IMR-90 (cell line): ENCODE results near the gene DCUN1D2. TPM values are rescaled to one million over a fixed set of nuclear protein-coding genes. Genes with fewer than 3 reads are reported as not detected.

Experiments used
- ATAC-seq: fragments of 200-7000 bp; cut with Tn5 transposase; 2 replicates; pipeline ENCODE4 v1.9.1; 2020; ENCODE audit warnings: low read depth, mild to moderate bottlenecking, moderate library complexity
- BruUV-seq: library from RNA; stranded (reverse); fragments of 400-500 nt; replicated peaks from 2 replicates; lab custom pipeline; 2021; lab: Mats Ljungman, UMichigan
- CTCF ChIA-PET: fragments of 300-600 bp; formaldehyde crosslinking; extraction: SDS; loops from one replicate; lab custom pipeline; 2021; ENCODE audit warnings: antibody characterized with exemption; lab: Yijun Ruan, JAX
- POLR2A ChIA-PET: fragments of 300-600 bp; sonication (Branson Sonifier 250); formaldehyde crosslinking; loops from one replicate; lab custom pipeline; 2022; ENCODE audit warnings: antibody characterized with exemption; ENCODE audit not compliant: unreplicated experiment; lab: Charles Lee
- DNase-seq: peaks from one replicate; pipeline ENCODE4 v3.0.0; 2013
- H2AFZ ChIP-seq: replicated peaks from 2 replicates; pipeline ENCODE3; 2013; ENCODE audit warnings: low read length, mild to moderate bottlenecking; ENCODE audit not compliant: poor library complexity
- H2AK5ac ChIP-seq: 2 replicates; pipeline ENCODE4 v1.6.1; 2013; ENCODE audit warnings: low read depth, low read length, inconsistent platforms
- H2AK9ac ChIP-seq: replicated peaks from 2 replicates; pipeline ENCODE3; 2013; ENCODE audit warnings: mild to moderate bottlenecking, low read depth, low read length, moderate library complexity; ENCODE audit not compliant: poor library complexity
- H2BK120ac ChIP-seq: 2 replicates; pipeline ENCODE4 v1.6.1; 2013; ENCODE audit warnings: low read depth, low read length, inconsistent platforms
- H2BK15ac ChIP-seq: 3 replicates; pipeline ENCODE4 v1.6.1; 2013; ENCODE audit warnings: low read depth, low read length, inconsistent platforms
- H2BK20ac ChIP-seq: 2 replicates; pipeline ENCODE4 v1.6.1; 2013; ENCODE audit warnings: low read depth, mild to moderate bottlenecking, inconsistent platforms, low read length, moderate library complexity
- H2BK5ac ChIP-seq: 2 replicates; pipeline ENCODE4 v1.6.1; 2013; ENCODE audit warnings: mild to moderate bottlenecking, low read depth, low read length, inconsistent platforms; ENCODE audit not compliant: poor library complexity, severe bottlenecking
- H3K14ac ChIP-seq: replicated peaks from 2 replicates; pipeline ENCODE4 v1.6.1; 2013; ENCODE audit warnings: low read depth, low read length, inconsistent platforms
- H3K18ac ChIP-seq: 2 replicates; pipeline ENCODE4 v1.6.1; 2013; ENCODE audit warnings: low read depth, low read length, control low read depth
- H3K23ac ChIP-seq: 2 replicates; pipeline ENCODE4 v1.6.1; 2013; ENCODE audit warnings: low read depth, low read length, inconsistent platforms
- H3K27ac ChIP-seq: 2 replicates; pipeline ENCODE4 v1.5.1; 2013; ENCODE audit warnings: mild to moderate bottlenecking, control low read depth, low read length; ENCODE audit not compliant: insufficient read depth
- H3K27me3 ChIP-seq: 2 replicates; pipeline ENCODE4 v1.6.1; 2013; ENCODE audit warnings: low read length; ENCODE audit not compliant: control insufficient read depth, insufficient read depth
- H3K36me3 ChIP-seq: 2 replicates; pipeline ENCODE4 v1.6.1; 2013; ENCODE audit warnings: low read length, mixed read lengths; ENCODE audit not compliant: control insufficient read depth, insufficient read depth
- H3K4ac ChIP-seq: 2 replicates; pipeline ENCODE4 v1.6.1; 2013; ENCODE audit warnings: low read depth, low read length, inconsistent platforms
- H3K4me1 ChIP-seq: 2 replicates; pipeline ENCODE4 v1.6.1; 2013; ENCODE audit warnings: low read length, mixed read lengths; ENCODE audit not compliant: control insufficient read depth, insufficient read depth
- H3K4me2 ChIP-seq: 2 replicates; pipeline ENCODE4 v1.6.1; 2013; ENCODE audit warnings: low read depth, mild to moderate bottlenecking, control low read depth, low read length, moderate library complexity
- H3K4me3 ChIP-seq: 2 replicates; pipeline ENCODE4 v1.5.1; 2013; ENCODE audit warnings: low read depth, mild to moderate bottlenecking, control low read depth, low read length, moderate library complexity; ENCODE audit not compliant: insufficient read depth
- H3K56ac ChIP-seq: 2 replicates; pipeline ENCODE4 v1.6.1; 2013; ENCODE audit warnings: low read length, inconsistent platforms; ENCODE audit not compliant: insufficient read depth; ENCODE audit errors: extremely low read depth
- H3K79me1 ChIP-seq, 2 experiments: 2 replicates each; pipeline ENCODE4 v1.6.1; 2013; ENCODE audit warnings: low read length in 2 of 2, inconsistent platforms in 1 of 2, low read depth in 1 of 2
- H3K9ac ChIP-seq: 2 replicates; pipeline ENCODE4 v1.6.1; 2013; ENCODE audit warnings: low read depth, low read length, control low read depth
- H3K9me1 ChIP-seq: 2 replicates; pipeline ENCODE4 v1.6.1; 2013; ENCODE audit warnings: low read length, inconsistent platforms; ENCODE audit not compliant: insufficient read depth
- H3K9me3 ChIP-seq: 2 replicates; pipeline ENCODE4 v1.6.1; 2013; ENCODE audit warnings: low read length; ENCODE audit not compliant: control insufficient read depth, insufficient read depth
- H4K20me1 ChIP-seq: 2 replicates; pipeline ENCODE4 v1.6.1; 2013; ENCODE audit warnings: low read length, inconsistent platforms; ENCODE audit not compliant: insufficient read depth
- H4K5ac ChIP-seq: 2 replicates; pipeline ENCODE4 v1.6.1; 2013; ENCODE audit warnings: mild to moderate bottlenecking, low read depth, low read length, control low read depth
- H4K8ac ChIP-seq, 2 experiments: 2 replicates each; pipeline ENCODE4 v1.6.1; 2013; ENCODE audit warnings: low read depth in 2 of 2, low read length in 2 of 2, control low read depth in 1 of 2, inconsistent platforms in 1 of 2
- H4K91ac ChIP-seq: 2 replicates; pipeline ENCODE4 v1.6.1; 2013; ENCODE audit warnings: low read depth, low read length, inconsistent platforms; ENCODE audit not compliant: insufficient read depth
- BHLHE40 ChIP-seq: fragments of 150-350 bp; IDR thresholded peaks from 2 replicates; pipeline ENCODE4 v1.6.1; 2016; ENCODE audit warnings: mild to moderate bottlenecking, low read depth, low read length
- CEBPB ChIP-seq: IDR thresholded peaks from 2 replicates; pipeline ENCODE4 v1.6.1; 2012; ENCODE audit warnings: low read depth, low read length, improper control_type of control experiment
- CHD1 ChIP-seq: IDR thresholded peaks from 2 replicates; pipeline ENCODE4 v1.6.1; 2012; ENCODE audit warnings: low read depth, low read length, improper control_type of control experiment
- FOS ChIP-seq: fragments of 150-350 bp; IDR thresholded peaks from 2 replicates; pipeline ENCODE4 v1.6.1; 2016; ENCODE audit warnings: low read depth, low read length
- MAFK ChIP-seq: IDR thresholded peaks from 2 replicates; pipeline ENCODE4 v1.6.1; 2012; ENCODE audit warnings: low read depth, low read length, improper control_type of control experiment
- NFE2L2 ChIP-seq: fragments of 150-350 bp; IDR thresholded peaks from 2 replicates; pipeline ENCODE4 v1.6.1; 2016; ENCODE audit warnings: low read depth, mild to moderate bottlenecking, low read length
- POLR2A ChIP-seq: IDR thresholded peaks from 2 replicates; pipeline ENCODE4 v1.6.1; 2012; ENCODE audit warnings: mild to moderate bottlenecking, low read depth, low read length
- RAD21 ChIP-seq: IDR thresholded peaks from 2 replicates; pipeline ENCODE4 v1.6.1; 2012; ENCODE audit warnings: low read length, improper control_type of control experiment
- RCOR1 ChIP-seq: IDR thresholded peaks from 2 replicates; pipeline ENCODE4 v1.6.1; 2012; ENCODE audit warnings: mild to moderate bottlenecking, low read length, improper control_type of control experiment; ENCODE audit not compliant: insufficient replicate concordance
- WGBS, 2 experiments: methylation state at CpG; one replicate each; pipeline versions ENCODE4 v1.1.5 to v1.1.7; 2013; ENCODE audit warnings: missing lambda C conversion rate in 2 of 2; ENCODE audit not compliant: insufficient read length in 1 of 2; ENCODE audit errors: extremely low coverage in 2 of 2; 5-methylcytosine and 5-hydroxymethylcytosine counted together
- dilution Hi-C: fragments of 300-500 bp; cut with HindIII; formaldehyde crosslinking; loops from one replicate; pipeline ENCODE4 v1.14.3; 2018; ENCODE audit warnings: low sequenced_read_pairs; ENCODE audit not compliant: unreplicated experiment
- in situ Hi-C: fragments of 300-500 bp; cut with MboI; formaldehyde crosslinking; loops from 3 replicates; pipeline ENCODE4 v1.14.3; 2019; ENCODE audit warnings: low sequenced_read_pairs, inconsistent platforms, mixed read lengths
- intact Hi-C: fragments of 100-400 bp; cut with micrococcal nuclease; formaldehyde crosslinking; loops from 2 replicates; pipeline ENCODE4 v1.10.0; 2022
- polyA plus RNA-seq, 3 experiments: library from polyadenylated mRNA; depleted of rRNA; stranded (reverse); fragments of >200 nt; gene quantifications; 2 replicates each; pipeline ENCODE4 v1.2.3, GENCODE V29; 2012; ENCODE audit warnings: low replicate concordance in 1 of 3
- total RNA-seq: library from RNA; depleted of rRNA; stranded (reverse); fragments of >200 nt; gene quantifications from 2 replicates; pipeline ENCODE4 v1.2.3, GENCODE V29; 2012
- TF ChIP-seq, protein P1 (sequence below): fragments of 150-350 bp; IDR thresholded peaks from 2 replicates; pipeline ENCODE4 v1.6.1; 2016; ENCODE audit warnings: low read depth, mild to moderate bottlenecking, low read length, moderate library complexity, borderline replicate concordance
- TF ChIP-seq, protein P2 (sequence below): conservative IDR thresholded peaks from 2 replicates; pipeline ENCODE4 v1.5.1; 2012; ENCODE audit warnings: mild to moderate bottlenecking, low read depth, low read length, improper control_type of control experiment

DCUN1D2 gene
- total and polyA plus RNA-seq, 2 of the 4 experiments (the other 2 are of a cell fraction): 8.1 to 11.5 TPM

DNA sequence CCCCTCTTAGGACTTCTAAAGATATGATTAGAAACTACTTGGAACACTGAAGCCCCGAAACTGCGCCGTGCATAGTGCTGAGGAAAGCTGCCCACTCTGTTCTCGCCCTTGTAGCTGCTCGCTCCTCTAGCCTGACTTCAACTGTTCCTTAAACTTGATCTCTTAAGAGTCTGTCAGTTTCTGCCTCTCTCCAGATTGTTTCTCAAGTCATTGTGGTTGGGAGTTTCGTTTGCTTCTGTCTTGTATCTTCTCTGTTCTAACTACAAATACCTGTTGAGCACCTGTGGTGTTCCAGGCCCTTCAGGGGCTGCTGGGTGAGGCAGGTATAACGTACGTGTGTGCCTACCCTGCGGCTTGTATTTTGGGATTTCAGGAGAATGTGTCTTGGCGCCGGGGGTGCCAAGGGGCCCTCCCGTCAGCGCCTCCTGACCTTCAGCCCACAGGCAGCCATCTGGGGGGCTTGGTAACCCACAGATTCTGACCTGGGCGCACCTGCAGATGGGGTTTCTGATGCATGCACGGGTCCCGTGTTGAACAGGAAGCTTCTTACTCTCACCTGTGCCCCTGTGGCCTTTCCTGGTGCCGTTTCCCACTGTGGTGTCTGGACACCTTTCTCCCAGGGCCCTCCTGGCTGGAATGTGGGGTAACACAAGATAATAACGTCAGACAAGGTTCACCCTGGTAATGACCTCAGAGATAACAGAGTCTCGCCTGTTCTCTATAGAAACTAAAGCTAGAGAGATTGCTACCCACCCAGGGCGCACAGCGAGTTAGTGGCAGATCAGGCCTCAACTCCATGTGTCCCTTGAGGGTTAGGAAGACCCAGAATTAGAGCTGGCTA, 17.2 kb upstream of the DCUN1D2 start (continued):
- TF ChIP-seq NFE2L2: no peak

DNA sequence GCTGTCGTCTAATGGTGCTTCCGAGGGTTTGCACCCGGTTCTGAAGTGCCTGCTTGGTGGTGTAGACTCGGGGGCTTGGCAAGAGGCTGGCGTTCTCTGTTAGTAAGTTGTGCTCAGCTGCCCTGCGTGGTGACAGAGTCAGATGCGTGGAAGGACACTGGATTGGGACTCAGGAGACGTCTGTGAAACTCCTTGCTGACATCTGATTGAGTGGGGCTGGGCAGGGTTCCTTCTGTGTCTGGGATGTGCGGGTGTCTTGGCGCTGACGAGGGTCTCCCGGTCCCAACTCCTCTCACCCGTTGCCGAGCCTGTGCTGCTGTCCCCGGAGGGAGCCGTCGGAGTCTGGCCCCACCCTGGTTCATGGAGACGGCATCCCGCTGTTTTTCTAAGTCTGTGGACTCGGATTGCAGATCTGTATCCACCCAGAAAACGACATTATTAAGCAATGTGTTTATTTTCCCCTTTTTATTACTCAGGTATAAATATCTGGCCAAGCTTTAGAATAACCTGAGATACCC, 16.4 kb upstream of the DCUN1D2 start:
- Histone ChIP-seq H2AFZ (no peak overlapping the region), H3K14ac (no peak overlapping the region), H3K36me3 (peaks cover 55% of the 10 kb centered on the region), H3K9ac (no peak overlapping the region), H3K18ac (no peak overlapping the region), H2BK5ac (no peak overlapping the region), H3K9me3 (no peaks in the 10 kb centered on the region), H3K56ac (no peak overlapping the region), H2BK20ac (no peak overlapping the region), H3K9me1 (peaks cover 6% of the 10 kb centered on the region; the same call in 1 of the 2 replicates), H4K5ac (no peak overlapping the region), H2AK9ac (peak overlapping the region; percentile 38), H3K4ac (no peak overlapping the region), H4K20me1 (peaks cover 30% of the 10 kb centered on the region), H3K4me3 (no peak overlapping the region), H3K4me1 (no peaks in the 10 kb centered on the region), H4K91ac (no peak overlapping the region), H3K27ac (no peak overlapping the region), H3K27me3 (no peaks in the 10 kb centered on the region), H3K4me2 (no peak overlapping the region), H4K8ac (no peak overlapping the region), H2BK15ac (no peak overlapping the region), H2BK120ac (no peak overlapping the region), H3K23ac (no peak overlapping the region), H3K79me1 (peaks cover 25 to 62% of the 10 kb centered on the region in 2 experiments), H2AK5ac (no peak overlapping the region)
- ChIA-PET POLR2A (no interaction called here), CTCF (no interaction called here)
- intact Hi-C loops (no loop called here), in situ Hi-C loops (no loop called here), dilution Hi-C loops (no loop called here)
- no peak for ATAC-seq
- no peak for TF ChIP-seq CHD1
- no peak for TF ChIP-seq NFE2L2
- TF ChIP-seq, protein P1, sequence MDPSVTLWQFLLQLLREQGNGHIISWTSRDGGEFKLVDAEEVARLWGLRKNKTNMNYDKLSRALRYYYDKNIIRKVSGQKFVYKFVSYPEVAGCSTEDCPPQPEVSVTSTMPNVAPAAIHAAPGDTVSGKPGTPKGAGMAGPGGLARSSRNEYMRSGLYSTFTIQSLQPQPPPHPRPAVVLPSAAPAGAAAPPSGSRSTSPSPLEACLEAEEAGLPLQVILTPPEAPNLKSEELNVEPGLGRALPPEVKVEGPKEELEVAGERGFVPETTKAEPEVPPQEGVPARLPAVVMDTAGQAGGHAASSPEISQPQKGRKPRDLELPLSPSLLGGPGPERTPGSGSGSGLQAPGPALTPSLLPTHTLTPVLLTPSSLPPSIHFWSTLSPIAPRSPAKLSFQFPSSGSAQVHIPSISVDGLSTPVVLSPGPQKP: no peak
- TF ChIP-seq MAFK: no peak
- TF ChIP-seq BHLHE40: no peak
- TF ChIP-seq CEBPB: no peak
- TF ChIP-seq, protein P2, sequence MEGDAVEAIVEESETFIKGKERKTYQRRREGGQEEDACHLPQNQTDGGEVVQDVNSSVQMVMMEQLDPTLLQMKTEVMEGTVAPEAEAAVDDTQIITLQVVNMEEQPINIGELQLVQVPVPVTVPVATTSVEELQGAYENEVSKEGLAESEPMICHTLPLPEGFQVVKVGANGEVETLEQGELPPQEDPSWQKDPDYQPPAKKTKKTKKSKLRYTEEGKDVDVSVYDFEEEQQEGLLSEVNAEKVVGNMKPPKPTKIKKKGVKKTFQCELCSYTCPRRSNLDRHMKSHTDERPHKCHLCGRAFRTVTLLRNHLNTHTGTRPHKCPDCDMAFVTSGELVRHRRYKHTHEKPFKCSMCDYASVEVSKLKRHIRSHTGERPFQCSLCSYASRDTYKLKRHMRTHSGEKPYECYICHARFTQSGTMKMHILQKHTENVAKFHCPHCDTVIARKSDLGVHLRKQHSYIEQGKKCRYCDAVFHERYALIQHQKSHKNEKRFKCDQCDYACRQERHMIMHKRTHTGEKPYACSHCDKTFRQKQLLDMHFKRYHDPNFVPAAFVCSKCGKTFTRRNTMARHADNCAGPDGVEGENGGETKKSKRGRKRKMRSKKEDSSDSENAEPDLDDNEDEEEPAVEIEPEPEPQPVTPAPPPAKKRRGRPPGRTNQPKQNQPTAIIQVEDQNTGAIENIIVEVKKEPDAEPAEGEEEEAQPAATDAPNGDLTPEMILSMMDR: no peak
- TF ChIP-seq RAD21: no peak
- TF ChIP-seq RCOR1: no peak
- TF ChIP-seq FOS: no peak
- TF ChIP-seq POLR2A: no peak
- WGBS, 2 experiments: 83% methylated on average over 9 of the region's 21 CpGs; no CpG with 5 or more reads in 1 of the 2 experiments
- no TSS peak for BruUV-seq
- DNase-seq: no peak
